C4-2B (cell line): ENCODE results near the gene PLS3.

Experiments used
- ZFX ChIP-seq: fragments of 450-650 bp; IDR thresholded peaks from 2 replicates; pipeline ENCODE4 v1.6.1; 2017
- TF ChIP-seq, protein P1 (sequence below): fragments of 450-650 bp; conservative IDR thresholded peaks from 2 replicates; pipeline ENCODE4 v1.5.1; 2017; ENCODE audit warnings: mild to moderate bottlenecking

DNA sequence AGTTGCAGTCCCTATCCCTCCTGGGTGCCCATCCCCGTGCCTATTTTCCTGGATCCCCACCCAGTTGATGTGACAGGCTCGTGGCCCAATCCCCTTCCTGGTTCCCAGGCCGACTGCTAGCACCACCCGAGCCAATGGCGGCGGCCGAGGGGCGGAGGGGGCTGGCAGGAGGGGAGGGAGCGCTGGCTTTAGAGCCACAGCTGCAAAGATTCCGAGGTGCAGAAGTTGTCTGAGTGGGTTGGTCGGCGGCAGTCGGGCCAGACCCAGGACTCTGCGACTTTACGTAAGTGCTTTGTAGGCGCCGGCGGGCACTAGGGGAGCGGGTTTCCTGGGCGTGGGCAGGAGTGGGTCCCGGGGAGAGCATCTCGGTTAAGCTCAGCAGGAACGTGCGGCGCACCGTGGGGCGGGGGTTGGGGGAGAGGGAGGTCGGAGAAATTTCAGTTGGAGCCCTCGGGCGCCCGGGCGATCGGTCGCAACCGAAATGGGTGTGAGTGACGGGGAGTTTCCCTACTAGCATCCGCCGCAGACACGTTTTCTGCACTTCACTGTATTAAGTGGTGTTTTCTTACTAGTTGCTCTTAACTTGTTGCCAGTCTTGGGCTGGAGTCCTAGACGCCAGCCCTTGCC lies at the start of gene PLS3:
- TF ChIP-seq, protein P1, sequence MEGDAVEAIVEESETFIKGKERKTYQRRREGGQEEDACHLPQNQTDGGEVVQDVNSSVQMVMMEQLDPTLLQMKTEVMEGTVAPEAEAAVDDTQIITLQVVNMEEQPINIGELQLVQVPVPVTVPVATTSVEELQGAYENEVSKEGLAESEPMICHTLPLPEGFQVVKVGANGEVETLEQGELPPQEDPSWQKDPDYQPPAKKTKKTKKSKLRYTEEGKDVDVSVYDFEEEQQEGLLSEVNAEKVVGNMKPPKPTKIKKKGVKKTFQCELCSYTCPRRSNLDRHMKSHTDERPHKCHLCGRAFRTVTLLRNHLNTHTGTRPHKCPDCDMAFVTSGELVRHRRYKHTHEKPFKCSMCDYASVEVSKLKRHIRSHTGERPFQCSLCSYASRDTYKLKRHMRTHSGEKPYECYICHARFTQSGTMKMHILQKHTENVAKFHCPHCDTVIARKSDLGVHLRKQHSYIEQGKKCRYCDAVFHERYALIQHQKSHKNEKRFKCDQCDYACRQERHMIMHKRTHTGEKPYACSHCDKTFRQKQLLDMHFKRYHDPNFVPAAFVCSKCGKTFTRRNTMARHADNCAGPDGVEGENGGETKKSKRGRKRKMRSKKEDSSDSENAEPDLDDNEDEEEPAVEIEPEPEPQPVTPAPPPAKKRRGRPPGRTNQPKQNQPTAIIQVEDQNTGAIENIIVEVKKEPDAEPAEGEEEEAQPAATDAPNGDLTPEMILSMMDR: no peak
- no peak for TF ChIP-seq ZFX
